ENCODE measurements around the gene RNF182.

DNA sequence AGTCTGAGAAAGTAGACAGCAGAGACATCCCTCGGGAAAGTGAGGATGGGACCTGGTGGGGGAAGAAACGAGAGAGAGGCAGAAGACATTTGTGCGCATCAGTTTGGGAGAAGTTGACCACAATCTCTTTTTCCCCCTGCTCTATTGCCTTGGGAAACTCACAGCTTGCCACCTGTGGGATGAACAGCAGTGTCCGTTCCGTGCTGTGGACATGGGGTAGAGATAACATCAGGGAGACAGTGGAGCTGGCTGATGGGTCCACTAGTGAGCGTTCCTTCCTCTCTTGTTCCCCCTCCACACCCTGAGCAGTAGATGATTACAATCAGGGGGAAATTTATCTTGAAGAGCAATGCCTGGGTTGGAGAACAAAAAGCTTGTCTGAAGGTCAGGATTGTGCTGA is 21.8 kb upstream of the RNF182 start:
- no peak for TF ChIP-seq HNRNPH1 (optimal IDR thresholded peaks at IDR 0.05; ENCODE audit: low read depth, low read length)
- TF ChIP-seq ZNF384 (IDR thresholded peaks at IDR 0.05; ENCODE audit: low read depth, low read length), result no peak
- no peak for TF ChIP-seq BACH1 (tag; IDR thresholded peaks at IDR 0.05)
- TF ChIP-seq, protein P1, sequence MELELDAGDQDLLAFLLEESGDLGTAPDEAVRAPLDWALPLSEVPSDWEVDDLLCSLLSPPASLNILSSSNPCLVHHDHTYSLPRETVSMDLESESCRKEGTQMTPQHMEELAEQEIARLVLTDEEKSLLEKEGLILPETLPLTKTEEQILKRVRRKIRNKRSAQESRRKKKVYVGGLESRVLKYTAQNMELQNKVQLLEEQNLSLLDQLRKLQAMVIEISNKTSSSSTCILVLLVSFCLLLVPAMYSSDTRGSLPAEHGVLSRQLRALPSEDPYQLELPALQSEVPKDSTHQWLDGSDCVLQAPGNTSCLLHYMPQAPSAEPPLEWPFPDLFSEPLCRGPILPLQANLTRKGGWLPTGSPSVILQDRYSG (tag; conservative IDR thresholded peaks at IDR 0.05; ENCODE audit: low read depth), result no peak
- no peak for TF ChIP-seq MXI1 (IDR thresholded peaks at IDR 0.05; ENCODE audit: low read depth, low read length)
- TF ChIP-seq, protein P2, sequence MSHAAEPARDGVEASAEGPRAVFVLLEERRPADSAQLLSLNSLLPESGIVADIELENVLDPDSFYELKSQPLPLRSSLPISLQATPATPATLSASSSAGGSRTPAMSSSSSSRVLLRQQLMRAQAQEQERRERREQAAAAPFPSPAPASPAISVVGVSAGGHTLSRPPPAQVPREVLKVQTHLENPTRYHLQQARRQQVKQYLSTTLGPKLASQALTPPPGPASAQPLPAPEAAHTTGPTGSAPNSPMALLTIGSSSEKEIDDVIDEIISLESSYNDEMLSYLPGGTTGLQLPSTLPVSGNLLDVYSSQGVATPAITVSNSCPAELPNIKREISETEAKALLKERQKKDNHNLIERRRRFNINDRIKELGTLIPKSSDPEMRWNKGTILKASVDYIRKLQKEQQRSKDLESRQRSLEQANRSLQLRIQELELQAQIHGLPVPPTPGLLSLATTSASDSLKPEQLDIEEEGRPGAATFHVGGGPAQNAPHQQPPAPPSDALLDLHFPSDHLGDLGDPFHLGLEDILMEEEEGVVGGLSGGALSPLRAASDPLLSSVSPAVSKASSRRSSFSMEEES (CRISPR knock-in tag; IDR thresholded peaks at IDR 0.05), result no peak
